BJ (cell line): Measurements from ENCODE around the gene MEAF6. TPM values are rescaled to one million over a fixed set of nuclear protein-coding genes. Genes with fewer than 3 reads are reported as not detected.

Experiments
- CTCF ChIA-PET: fragments of 350-600 bp; formaldehyde crosslinking; extraction: SDS; loops from one replicate; lab custom pipeline; 2021; ENCODE audit warnings: antibody characterized with exemption, inconsistent platforms; lab: Yijun Ruan, JAX
- POLR2A ChIA-PET: fragments of 300-600 bp; sonication (Branson Sonifier 250); formaldehyde crosslinking; extraction: SDS; loops from one replicate; lab custom pipeline; 2021; ENCODE audit warnings: antibody characterized with exemption; lab: Charles Lee
- DNase-seq: peaks from one replicate; pipeline ENCODE4 v3.0.0-alpha.2; 2011; ENCODE audit warnings: low read depth
- H3K27me3 ChIP-seq: 2 replicates; pipeline ENCODE4 v1.6.0; 2011; ENCODE audit warnings: low read length; ENCODE audit not compliant: control insufficient read depth, insufficient read depth
- H3K36me3 ChIP-seq: 2 replicates; pipeline ENCODE4 v1.5.1; 2011; ENCODE audit warnings: low read length; ENCODE audit not compliant: control insufficient read depth, insufficient read depth
- H3K4me3 ChIP-seq: 2 replicates; pipeline ENCODE4 v1.5.1; 2011; ENCODE audit warnings: low read depth, mild to moderate bottlenecking, control low read depth, low read length
- CTCF ChIP-seq: IDR thresholded peaks from 2 replicates; pipeline ENCODE4 v1.5.1; 2011; ENCODE audit warnings: low read depth, mild to moderate bottlenecking, control low read depth, inconsistent platforms, low read length, moderate library complexity; ENCODE audit not compliant: insufficient read depth
- polyA plus RNA-seq: library from polyadenylated mRNA; depleted of rRNA; stranded (reverse); fragments of >200 nt; gene quantifications from 2 replicates; pipeline ENCODE4 v1.2.3, GENCODE V29; 2011

The MEAF6 gene
- polyA plus RNA-seq, 1 experiment, result 43.1 TPM

- Histone ChIP-seq H3K4me3 (no peak overlapping the region), H3K27me3 (no peaks in the 10 kb centered on the region), H3K36me3 (peaks cover 5% of the 10 kb centered on the region)
- TF ChIP-seq CTCF, result no peak
- no peak for DNase-seq
- ChIA-PET CTCF (interaction anchor here (2.0 kb wide), 1 partner anchor 21 kb away, joined by 6 read pairs; the partner anchor contains the start of gene MEAF6), POLR2A (no interaction called here)
Measured at GRCh38 chr1:37493336-37494098, 21.0 kb downstream of the MEAF6 start.

- Histone ChIP-seq H3K36me3 (peaks cover 19% of the 10 kb centered on the region), H3K4me3 (no peak overlapping the region), H3K27me3 (no peaks in the 10 kb centered on the region)
- TF ChIP-seq CTCF, result no peak
- ChIA-PET CTCF (interaction anchor here (0.6 to 8.4 kb wide), 25 partner anchors 10 to 973 kb away, joined by 3 to 304 read pairs (median 6); partner anchors contain the start of genes MEAF6 and ZC3H12A), POLR2A (interaction anchor here (0.6 kb wide), 1 partner anchor 25 kb away, joined by 3 read pairs; no protein-coding TSS in a partner anchor)
- no peak for DNase-seq
Measured at GRCh38 chr1:37487619-37487984, 27.0 kb downstream of the MEAF6 start.

- peak; percentile 99 for TF ChIP-seq CTCF
- Histone ChIP-seq H3K36me3 (peaks cover 26% of the 10 kb centered on the region), H3K27me3 (no peaks in the 10 kb centered on the region), H3K4me3 (no peak overlapping the region)
- DNase-seq, result no peak
- ChIA-PET POLR2A (interaction anchor here (0.6 kb wide), 1 partner anchor 24 kb away, joined by 3 read pairs; no protein-coding TSS in a partner anchor), CTCF (interaction anchor here (0.6 to 8.4 kb wide), 30 partner anchors 11 to 972 kb away, joined by 3 to 304 read pairs (median 5); partner anchors contain the start of genes MEAF6 and ZC3H12A)
Measured at GRCh38 chr1:37486680-37487618, 27.6 kb downstream of the MEAF6 start.

GRCh38 chr1:37485902-37486679, 28.5 kb downstream of the MEAF6 start:
- H3K4me3 ChIP-seq, result no peak overlapping the region
- TF ChIP-seq CTCF, result no peak
- no peak for DNase-seq
- no peaks in the 10 kb centered on the region for H3K27me3 ChIP-seq
- ChIA-PET POLR2A (interaction anchor here (0.6 kb wide), 1 partner anchor 25 kb away, joined by 4 read pairs; no protein-coding TSS in a partner anchor), CTCF (interaction anchor here (0.6 to 8.4 kb wide), 11 partner anchors 11 to 196 kb away, joined by 3 to 304 read pairs (median 14); partner anchors contain the start of genes MEAF6 and ZC3H12A)
- H3K36me3 ChIP-seq, result peaks cover 31% of the 10 kb centered on the region
